Keratinocyte (primary cell): ENCODE data around the gene BCAR3. TPM values are rescaled to one million over a fixed set of nuclear protein-coding genes. Genes with fewer than 3 reads are reported as not detected.

Experiments used
- DNase-seq: peaks from one replicate; pipeline ENCODE4 v3.0.0-alpha.2; 2011; ENCODE audit warnings: low read depth, missing footprints, low spot score
- FAIRE-seq: peaks from 2 replicates; lab custom pipeline; 2011; peaks lifted over from hg19 to GRCh38; lab: Jason Lieb, UNC
- H2AFZ ChIP-seq: 2 replicates; pipeline ENCODE4 v1.6.0; 2012; ENCODE audit warnings: low read length, control low read depth, inconsistent platforms; ENCODE audit not compliant: control insufficient read depth
- H3K27ac ChIP-seq: 2 replicates; pipeline ENCODE4 v1.5.1; 2011; ENCODE audit warnings: low read length; ENCODE audit not compliant: control insufficient read depth, insufficient read depth
- H3K27me3 ChIP-seq: 3 replicates; pipeline ENCODE4 v1.6.0; 2011; ENCODE audit warnings: low read length; ENCODE audit not compliant: control insufficient read depth, insufficient read depth; ENCODE audit errors: extremely low read depth
- H3K36me3 ChIP-seq, 2 experiments: 2 replicates in 1 of 2; 3 replicates in 1 of 2; pipeline ENCODE4 v1.5.1; 2011; ENCODE audit warnings: low read length in 2 of 2, mild to moderate bottlenecking in 1 of 2; ENCODE audit not compliant: control insufficient read depth in 2 of 2, insufficient read depth in 2 of 2; ENCODE audit errors: extremely low read depth in 1 of 2
- H3K4me1 ChIP-seq: 3 replicates; pipeline ENCODE4 v1.5.1; 2011; ENCODE audit warnings: low read length; ENCODE audit not compliant: control insufficient read depth, insufficient read depth; ENCODE audit errors: extremely low read depth
- H3K4me2 ChIP-seq: 3 replicates; pipeline ENCODE4 v1.6.0; 2011; ENCODE audit warnings: low read depth, low read length; ENCODE audit not compliant: control insufficient read depth, insufficient read depth; ENCODE audit errors: extremely low read depth
- H3K4me3 ChIP-seq, 3 experiments: fragments of 200-600 bp in 1 of 3; sonication (generic) in 1 of 3; 2 replicates in 2 of 3; 3 replicates in 1 of 3; pipeline ENCODE4 v1.5.1; 2011 to 2016; ENCODE audit warnings: low read length in 3 of 3, mild to moderate bottlenecking in 3 of 3, control low read depth in 2 of 3, inconsistent platforms in 1 of 3, low read depth in 1 of 3, mixed read lengths in 1 of 3, mixed run types in 1 of 3, moderate library complexity in 1 of 3; ENCODE audit not compliant: control insufficient read depth in 2 of 3, insufficient read depth in 2 of 3; ENCODE audit errors: extremely low read depth in 1 of 3
- H3K79me2 ChIP-seq: 2 replicates; pipeline ENCODE4 v1.6.0; 2012; ENCODE audit warnings: low read length; ENCODE audit not compliant: control insufficient read depth, insufficient read depth
- H3K9ac ChIP-seq: 3 replicates; pipeline ENCODE4 v1.6.0; 2011; ENCODE audit warnings: low read length; ENCODE audit not compliant: control insufficient read depth, insufficient read depth; ENCODE audit errors: extremely low read depth
- H3K9me1 ChIP-seq: 3 replicates; pipeline ENCODE4 v1.6.0; 2011; ENCODE audit warnings: low read length; ENCODE audit not compliant: control insufficient read depth, insufficient read depth; ENCODE audit errors: extremely low read depth
- H3K9me3 ChIP-seq: 2 replicates; pipeline ENCODE4 v1.5.1; 2012; ENCODE audit warnings: low read depth, low read length; ENCODE audit not compliant: control insufficient read depth
- H4K20me1 ChIP-seq: 3 replicates; pipeline ENCODE4 v1.6.0; 2011; ENCODE audit warnings: low read length; ENCODE audit not compliant: control insufficient read depth, insufficient read depth; ENCODE audit errors: extremely low read depth
- CTCF ChIP-seq, 3 experiments: IDR thresholded peaks in 1 of 3; conservative IDR thresholded peaks in 1 of 3; optimal IDR thresholded peaks in 1 of 3; 2 replicates in 2 of 3; 3 replicates in 1 of 3; pipeline versions ENCODE3 to v1.5.1; 2011; ENCODE audit warnings: low read length in 3 of 3, mild to moderate bottlenecking in 3 of 3, moderate library complexity in 2 of 3, control low read depth in 1 of 3, inconsistent platforms in 1 of 3; ENCODE audit not compliant: insufficient read depth in 2 of 3; ENCODE audit errors: extremely low read depth in 1 of 3
- EZH2 ChIP-seq: IDR thresholded peaks from one replicate; pipeline ENCODE4 v1.6.1; 2012; ENCODE audit warnings: inconsistent platforms, mild to moderate bottlenecking, low read length, moderate library complexity
- dilution Hi-C: fragments of 300-500 bp; cut with MboI; formaldehyde crosslinking; loops from one replicate; pipeline ENCODE4 v1.7.0; 2020; ENCODE audit warnings: low sequenced_read_pairs; ENCODE audit not compliant: extremely low pct_ligation_motif_present
- polyA plus RNA-seq, 5 experiments: library from polyadenylated mRNA; depleted of rRNA in 3 of 5; stranded (reverse) in 3 of 5; stranded (forward) in 1 of 5; unstranded in 1 of 5; fragments of >200 nt; gene quantifications; 1 replicate in 1 of 5; 2 replicates in 3 of 5; 3 replicates in 1 of 5; pipeline versions ENCODE4 v1.2.1 to v1.2.3, GENCODE V29; 2011 to 2012; ENCODE audit warnings: missing spikeins in 2 of 5, low read depth in 1 of 5, low replicate concordance in 1 of 5

Gene BCAR3
- polyA plus RNA-seq, 1 donor (not counting 4 experiments of a cell fraction or from before 2014, with no cell fraction given) = 77.2 TPM

GRCh38 chr1:93616996-93617669 lies 64.5 kb downstream of the BCAR3 start:
- Histone ChIP-seq H4K20me1 (peaks cover 70% of the 10 kb centered on the region), H3K4me1 (peaks cover 69% of the 10 kb centered on the region), H3K4me2 (peak overlapping the region; percentile 49), H3K36me3 (peaks cover 16 to 38% of the 10 kb centered on the region in 2 experiments), H3K9ac (no peak overlapping the region), H3K9me3 (no peaks in the 10 kb centered on the region), H3K79me2 (peaks cover 99% of the 10 kb centered on the region), H3K4me3 (no peak overlapping the region), H3K27me3 (no peaks in the 10 kb centered on the region), H2AFZ (no peak overlapping the region), H3K9me1 (peaks cover 7% of the 10 kb centered on the region), H3K27ac (peak overlapping the region; percentile 51)
- DNase-seq (no peak), FAIRE-seq (no peak)
- dilution Hi-C loops = no loop called here
- no peak for TF ChIP-seq CTCF (optimal IDR thresholded peaks at IDR 0.05 in 1 of 3, IDR thresholded peaks at IDR 0.05 in 1 of 3, conservative IDR thresholded peaks at IDR 0.05 in 1 of 3; ENCODE audit: extremely low read depth in 1 of 3, insufficient read depth in 2 of 3, low read length in 3 of 3)
- no peak for TF ChIP-seq EZH2

- Histone ChIP-seq H3K9me1 (peaks cover 6% of the 10 kb centered on the region), H3K27ac (peak overlapping the region; percentile 68), H3K9ac (no peak overlapping the region), H2AFZ (no peak overlapping the region), H3K79me2 (peaks cover 100% of the 10 kb centered on the region), H3K4me1 (peaks cover 66% of the 10 kb centered on the region), H3K4me2 (peak overlapping the region; percentile 49), H3K9me3 (no peaks in the 10 kb centered on the region), H4K20me1 (peaks cover 72% of the 10 kb centered on the region), H3K27me3 (no peaks in the 10 kb centered on the region), H3K36me3 (peaks cover 14 to 37% of the 10 kb centered on the region in 2 experiments), H3K4me3 (no peak overlapping the region)
- FAIRE-seq = no peak
- TF ChIP-seq EZH2 (no peak), CTCF (optimal IDR thresholded peaks at IDR 0.05 in 1 of 3, IDR thresholded peaks at IDR 0.05 in 1 of 3, conservative IDR thresholded peaks at IDR 0.05 in 1 of 3; ENCODE audit: extremely low read depth in 1 of 3, insufficient read depth in 2 of 3, low read length in 3 of 3) (no peak)
- dilution Hi-C loops = no loop called here
- DNase-seq = no peak
Observed at GRCh38 chr1:93616221-93616995, 65.2 kb downstream of the BCAR3 start.
